Fibroblast of skin of right quadriceps (primary cell): ENCODE measurements around the gene TAAR1.
"Not testable (repeated sequence)": the region's sequence is repeated elsewhere in the genome, so short reads cannot be mapped to it uniquely, and the experiment has no call there.

Experiments
- DNase-seq: peaks from one replicate; pipeline ENCODE4 v3.0.0-alpha.2; 2013

TAAR1 gene

DNA sequence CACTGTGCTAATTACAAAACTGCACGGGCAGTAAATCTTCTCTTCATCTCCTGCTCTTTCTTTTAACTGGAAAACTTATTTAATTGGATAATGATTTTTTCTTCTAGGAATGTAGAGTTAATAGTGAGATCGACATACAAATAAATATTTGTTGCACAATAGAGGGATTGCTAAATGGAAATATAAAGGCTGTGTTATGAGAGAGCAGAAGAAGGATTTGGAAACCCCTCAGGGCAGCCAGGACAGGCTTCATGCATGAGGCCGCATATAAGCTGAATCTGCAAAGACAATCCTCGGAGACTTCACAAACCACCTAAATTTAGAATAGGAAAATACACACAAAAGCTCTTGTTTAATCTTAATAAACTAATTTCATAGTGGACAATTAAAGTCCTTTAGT lies 2.9 kb upstream of the TAAR1 start:
- no peak for DNase-seq

DNA sequence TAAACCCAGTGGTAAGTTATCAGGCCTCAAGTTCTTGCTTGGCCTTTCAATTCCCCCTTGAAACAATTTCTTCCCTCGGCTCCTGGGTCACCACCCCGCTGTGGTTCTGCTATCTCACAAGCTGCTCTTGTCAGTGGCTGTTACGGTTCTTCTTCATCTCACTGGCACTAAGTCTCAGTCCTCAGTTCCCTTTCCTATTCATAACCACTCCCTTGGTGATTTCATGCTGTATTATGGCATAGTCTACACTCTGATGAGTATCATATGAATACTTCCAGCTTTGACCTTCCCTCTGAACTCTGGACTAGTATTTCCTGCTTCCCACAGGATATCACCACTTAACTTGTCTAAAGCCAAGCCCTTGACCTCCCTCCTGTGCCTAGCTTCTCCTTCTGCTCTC lies 7.9 kb downstream of the TAAR1 start:
- no peak for DNase-seq

DNA sequence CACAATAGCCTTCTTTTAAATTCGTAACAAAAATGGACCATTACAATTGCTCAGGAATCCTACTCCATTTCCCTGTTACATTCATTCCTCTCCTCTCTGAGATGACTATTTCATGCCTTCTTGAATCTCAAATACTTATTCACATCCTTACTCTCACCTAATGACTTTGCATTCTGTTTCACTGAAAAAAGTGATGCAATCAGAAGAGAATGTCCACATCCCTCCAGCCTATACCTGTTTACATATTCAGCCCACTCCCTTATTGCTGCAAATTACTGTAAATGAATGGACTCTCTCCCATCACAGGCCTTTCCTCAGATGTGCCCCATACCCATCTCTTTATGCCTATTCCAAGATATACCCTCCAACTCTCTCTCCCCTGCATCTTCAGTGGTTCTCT lies 8.6 kb downstream of the TAAR1 start:
- DNase-seq, result no peak

DNA sequence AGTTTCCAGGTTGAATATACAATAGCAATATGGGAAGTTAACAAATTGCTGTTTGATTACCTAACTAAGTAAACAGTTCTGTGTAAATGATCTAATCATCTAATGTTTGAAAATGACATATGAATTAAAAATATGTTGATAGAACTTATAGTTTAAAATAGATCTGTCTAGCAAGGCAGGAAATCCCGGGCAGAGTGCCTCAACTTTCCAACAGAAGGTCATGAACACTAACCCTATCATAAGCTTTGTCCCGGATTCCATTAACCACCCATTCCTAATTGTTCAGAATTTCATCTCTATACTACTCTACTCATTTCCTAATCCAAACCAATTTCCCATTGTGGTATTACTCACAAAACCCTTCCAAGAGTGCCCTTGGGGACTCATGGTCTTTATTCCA lies 10.2 kb downstream of the TAAR1 start:
- DNase-seq, result no peak

DNA sequence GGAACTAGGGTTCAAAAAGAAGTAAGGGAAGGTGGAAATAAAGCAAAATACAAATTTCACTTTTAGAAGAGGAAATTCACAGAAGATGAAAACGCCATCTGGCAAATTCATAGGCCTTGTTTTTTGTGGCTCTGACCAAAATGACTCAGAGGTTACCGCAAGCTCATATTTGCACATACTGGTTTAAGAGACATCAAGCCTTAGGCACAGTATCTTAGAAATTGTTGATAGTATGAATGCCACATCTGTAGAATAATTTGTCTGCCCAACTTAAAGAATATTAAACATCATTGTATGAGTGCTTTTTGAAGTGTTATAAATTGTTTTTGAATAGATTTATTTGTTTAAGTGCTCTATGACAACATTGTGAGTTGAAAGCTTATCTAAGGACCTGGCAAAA lies 10.6 kb downstream of the TAAR1 start:
- no peak for DNase-seq

DNA sequence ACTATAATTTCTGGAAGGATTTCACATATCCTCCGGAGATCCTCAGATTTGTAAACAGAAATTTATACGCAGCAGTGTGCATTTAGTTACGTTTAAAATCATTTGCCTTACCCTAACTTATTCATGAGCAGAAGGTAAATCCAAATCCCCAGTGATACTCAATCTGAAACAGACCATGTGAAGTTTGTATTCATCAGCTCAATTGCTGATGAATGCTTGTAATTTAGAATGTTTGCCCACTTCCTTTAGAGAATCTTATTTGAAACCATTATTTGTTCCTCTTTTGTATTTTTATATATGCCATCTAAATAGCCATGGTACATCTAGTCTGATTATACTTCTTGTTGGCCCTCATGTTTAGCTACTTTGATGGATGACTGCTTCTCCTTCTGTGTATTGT lies 15.4 kb downstream of the TAAR1 start:
- no peak for DNase-seq

DNA sequence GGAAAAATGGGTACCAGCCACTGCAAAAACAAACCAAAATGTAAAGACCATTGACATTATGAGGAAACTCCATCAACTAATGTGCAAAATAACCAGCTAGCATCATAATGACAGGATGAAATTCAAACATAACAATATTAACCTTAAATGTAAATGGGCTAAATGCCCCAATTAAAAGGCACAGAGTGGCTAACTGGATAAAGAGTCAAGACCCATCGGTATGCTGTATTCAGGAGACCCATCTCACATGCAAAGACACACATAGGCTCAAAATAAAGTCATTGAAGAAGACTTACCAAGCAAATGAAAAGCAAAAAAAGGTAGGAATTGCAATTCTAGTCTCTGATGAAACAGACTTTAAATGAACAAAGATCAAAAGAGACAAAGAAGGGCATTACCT lies 21.8 kb downstream of the TAAR1 start:
- not testable (repeated sequence) for DNase-seq

DNA sequence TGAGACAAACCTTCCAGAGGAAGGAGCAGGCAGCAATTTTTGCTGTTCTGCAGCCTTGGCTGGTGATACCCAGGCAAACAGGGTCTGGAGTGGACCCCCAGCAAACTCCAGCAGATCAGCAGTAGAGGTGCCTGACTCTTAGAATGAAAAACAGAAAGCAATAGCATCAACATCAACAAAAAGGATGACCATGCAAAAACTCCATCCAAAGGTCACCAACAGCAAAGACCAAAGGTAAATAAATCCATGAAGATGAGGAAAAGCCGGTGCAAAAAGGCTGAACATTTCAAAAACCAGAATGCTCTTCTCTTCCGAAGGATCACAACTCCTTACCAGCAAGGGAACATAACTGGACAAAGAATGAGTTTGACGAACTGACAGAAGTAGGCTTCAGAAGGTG lies 23.1 kb downstream of the TAAR1 start:
- not testable (repeated sequence) for DNase-seq

DNA sequence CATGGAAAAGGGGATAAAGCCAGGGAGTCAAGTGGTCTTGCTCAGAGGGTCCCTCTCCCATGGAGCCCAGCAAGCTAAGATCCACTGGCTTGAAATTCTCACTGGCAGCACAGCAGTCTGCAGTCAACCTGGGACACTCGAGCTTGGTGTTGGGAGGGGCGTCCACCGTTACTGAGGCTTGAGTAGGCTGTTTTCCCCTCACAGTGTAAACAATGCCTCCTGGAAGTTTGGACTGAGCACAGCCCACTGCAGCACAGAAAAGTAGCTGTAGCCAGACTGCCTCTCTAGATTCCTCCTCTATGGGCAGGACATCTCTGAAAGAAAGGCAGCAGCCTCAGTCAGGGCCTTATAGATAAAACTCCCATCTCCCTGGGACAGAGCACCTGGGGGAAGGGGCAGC lies 23.7 kb downstream of the TAAR1 start:
- not testable (repeated sequence) for DNase-seq

DNA sequence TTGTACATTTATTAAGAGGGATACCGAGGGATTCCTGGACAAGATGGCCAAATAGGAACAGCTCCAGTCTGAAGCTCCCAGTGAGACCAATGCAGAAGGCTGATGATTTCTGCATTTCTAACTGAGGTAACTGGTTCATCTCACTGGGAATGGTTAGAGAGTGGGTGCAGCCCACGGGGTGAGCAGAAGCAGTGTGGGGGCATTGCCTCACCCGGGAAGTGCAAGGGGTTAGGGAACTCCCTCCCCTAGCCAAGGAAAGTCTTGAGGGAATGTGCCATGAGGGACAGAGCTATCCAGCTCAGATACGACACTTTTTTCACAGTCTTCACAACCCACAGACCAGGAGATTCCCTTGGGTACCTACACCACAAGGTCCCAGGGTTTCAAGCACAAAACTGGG lies 24.2 kb downstream of the TAAR1 start:
- DNase-seq, result no peak

DNA sequence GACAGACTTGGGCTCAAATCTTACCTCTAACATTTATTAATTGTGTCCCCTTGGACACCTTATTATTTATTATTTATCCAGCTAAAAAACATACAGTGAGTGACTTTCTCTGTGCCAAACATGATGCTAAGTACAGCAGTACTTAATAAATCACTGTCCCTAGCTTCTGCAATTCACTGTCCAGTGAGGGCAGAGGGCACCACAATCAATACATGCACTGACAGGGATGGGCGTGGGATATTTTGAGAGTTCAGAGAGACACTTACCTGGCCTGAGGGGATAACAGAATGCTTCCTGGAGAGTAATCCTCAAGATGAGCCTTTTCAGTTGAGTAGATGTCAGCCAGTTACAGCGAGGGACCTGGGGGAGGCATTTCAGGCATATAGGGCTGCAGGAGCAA lies 25.6 kb downstream of the TAAR1 start:
- no peak for DNase-seq

DNA sequence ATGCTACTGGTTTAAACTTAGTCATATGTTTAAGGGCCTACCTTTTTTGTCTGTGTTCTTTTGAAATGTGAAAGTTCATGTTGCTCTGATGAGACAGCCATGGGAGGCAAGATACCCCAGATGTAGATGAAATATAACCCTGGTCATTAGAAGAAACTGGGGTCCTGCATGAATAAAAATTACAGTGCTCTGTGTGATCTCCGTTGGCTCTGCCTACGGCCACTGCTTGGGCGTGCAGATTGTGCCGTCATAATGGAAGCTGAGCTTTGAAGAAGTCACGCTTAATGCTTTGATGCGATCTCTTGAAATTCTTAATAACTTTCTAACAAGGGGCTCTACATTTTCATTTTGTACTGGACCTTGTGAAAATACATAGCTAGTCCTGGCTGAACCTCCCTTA lies 34.8 kb downstream of the TAAR1 start, which contains the start of gene TAAR2:
Gene TAAR2 (minus strand): TSS at position 101 of the 400 bp plus-strand sequence. CDS start 0 bp downstream, at position 101.
- DNase-seq, result no peak

DNA sequence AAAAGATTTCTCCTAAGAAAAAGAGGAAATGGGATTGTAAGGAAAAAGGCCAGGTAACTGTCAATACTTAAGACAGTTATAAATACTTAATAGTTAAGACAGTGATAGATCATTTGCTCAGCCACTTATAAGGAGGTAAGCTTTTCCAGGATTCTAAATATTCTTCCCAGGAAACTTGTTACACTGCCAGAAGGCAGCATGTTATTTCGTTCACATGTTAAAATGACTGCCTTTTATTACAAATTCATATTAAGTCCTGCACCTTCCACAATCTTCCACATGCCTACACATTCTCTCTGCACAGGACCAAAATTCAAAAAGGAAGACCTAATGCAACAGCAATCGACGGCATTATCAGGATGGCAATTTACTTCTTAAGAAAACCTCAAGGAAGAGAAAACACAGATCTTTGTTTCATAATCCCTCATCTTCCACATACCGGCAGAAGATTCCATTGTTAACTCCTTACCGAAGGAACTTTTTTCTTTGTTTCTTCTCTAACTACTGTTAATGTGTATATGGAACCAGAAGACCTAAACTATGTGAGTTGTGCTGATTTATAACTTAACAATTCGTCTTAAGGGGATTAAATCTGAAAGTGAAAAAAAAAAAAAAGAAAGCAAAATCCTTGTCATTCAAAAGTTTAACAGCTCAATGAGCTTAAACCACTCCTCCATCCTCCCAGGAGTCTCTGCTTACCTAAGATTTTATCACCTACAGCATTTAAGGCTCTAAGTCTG lies 35.7 kb downstream of the TAAR1 start:
- no peak for DNase-seq

DNA sequence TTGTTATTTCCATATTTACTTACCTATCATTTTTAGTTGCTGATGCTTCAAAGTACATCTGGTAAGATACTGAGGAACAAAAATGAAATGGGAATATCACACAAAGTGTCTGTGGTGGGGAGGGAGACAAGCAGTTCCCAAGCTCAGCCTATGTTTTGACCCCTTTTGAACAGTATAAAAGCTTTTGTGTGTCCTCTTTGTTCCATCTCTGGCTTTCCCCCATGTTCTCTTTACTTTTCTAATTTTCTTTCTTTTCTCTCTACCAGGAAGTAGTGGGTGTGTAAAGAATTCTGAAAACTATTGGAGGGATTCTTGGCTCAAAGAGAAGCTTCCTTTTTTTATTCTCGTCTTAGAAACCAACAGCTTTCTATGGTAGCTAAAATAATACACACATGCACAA lies 42.3 kb downstream of the TAAR1 start:
- no peak for DNase-seq

DNA sequence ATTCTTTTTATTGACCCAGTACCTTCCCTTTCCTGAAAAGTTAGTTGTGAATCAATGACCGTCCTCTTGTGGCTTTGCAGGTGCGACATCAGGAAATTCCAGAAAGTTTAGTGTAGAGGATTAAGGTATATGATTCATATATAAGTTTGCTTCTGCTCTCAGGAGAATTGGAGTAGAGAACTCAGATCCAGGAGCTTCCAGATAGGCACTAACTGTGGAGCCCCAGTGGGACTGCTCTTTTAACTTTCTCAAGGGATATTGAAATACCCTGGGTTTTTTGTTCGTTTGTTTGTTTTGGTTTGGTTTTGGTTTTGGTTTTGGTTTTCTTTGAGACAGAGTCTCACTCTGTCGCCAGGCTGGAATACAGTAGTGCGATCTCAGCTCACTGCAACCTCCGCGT lies 44.4 kb downstream of the TAAR1 start:
- no peak for DNase-seq

DNA sequence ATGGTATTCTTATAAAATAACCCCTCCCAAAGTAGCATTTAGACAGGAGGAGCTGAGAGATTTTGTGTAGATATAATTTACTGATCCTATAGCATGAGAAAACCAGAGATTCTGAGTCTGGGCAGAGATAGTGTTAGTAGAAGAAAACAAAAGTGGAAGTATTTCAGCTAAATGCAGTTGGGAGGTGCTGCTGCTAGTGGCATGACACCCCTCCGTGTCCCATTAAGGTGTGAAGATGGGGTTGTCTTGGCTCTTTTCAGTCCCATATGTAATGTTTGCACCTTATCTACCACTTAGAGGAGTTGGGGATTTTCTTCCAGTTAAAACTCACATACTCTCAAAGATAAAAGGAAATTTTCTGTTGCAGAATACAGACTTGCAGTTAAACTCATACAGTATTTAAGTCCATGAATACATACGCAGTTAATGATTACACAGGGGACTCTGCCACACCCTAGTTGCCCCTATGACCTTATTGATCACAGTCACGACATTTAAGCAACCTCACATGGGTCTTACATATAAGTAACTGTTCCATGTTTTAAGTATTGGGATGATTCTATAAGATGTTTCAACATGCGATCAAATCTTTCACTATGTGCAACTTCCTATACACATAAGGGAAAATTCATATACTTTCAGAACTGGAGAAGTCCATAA lies 46.4 kb downstream of the TAAR1 start:
- no peak for DNase-seq

DNA sequence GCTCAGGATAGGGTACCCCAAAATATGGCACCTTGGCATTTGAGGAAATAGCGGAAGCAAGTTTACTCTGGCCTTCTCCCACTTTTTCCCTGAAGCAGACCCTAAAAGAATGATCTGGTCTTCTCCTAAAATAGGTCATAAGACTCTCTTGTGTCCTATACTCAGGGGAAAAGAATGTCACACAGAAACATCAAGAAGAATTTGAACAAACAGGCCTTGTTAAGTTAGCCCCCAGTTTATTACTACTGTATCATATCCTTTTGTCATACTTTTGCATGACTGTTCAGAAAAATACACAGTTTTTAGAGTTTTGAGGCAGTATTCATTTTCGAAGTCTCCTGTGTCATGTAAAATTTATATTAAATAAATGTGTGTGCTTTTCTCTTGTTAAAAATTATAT lies 47.4 kb downstream of the TAAR1 start:
- no peak for DNase-seq

DNA sequence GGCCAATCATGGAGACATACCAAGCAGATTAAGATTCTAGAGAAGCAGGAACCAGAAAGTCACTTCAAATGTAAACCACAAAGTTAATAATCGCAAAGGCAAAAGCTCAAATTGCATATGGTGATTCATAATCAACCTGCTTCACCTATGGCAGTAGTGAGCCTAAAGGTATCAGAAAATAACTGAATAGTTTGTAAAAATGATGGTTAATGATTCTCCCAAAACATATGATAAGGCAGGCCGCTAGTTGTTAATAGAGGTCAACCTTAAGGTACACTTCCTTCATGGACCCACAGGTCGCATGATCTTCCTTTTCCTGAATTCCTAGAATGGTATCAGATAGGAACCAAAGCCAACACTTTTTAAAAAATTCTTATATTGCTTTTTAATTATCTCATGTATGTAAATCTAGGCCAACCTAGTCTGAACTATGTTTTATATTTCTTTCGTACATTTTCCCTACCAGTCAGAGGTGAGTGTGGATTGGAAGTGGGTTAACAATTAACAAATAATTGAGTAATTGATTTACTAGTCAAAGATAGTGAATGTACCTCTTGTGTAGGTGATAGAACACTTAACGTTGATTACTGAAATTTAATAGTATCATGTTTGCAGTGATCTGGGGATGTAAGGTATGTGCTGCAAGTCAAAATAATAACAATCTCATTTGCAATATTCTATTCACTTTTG lies 51.3 kb downstream of the TAAR1 start:
- DNase-seq, result no peak

DNA sequence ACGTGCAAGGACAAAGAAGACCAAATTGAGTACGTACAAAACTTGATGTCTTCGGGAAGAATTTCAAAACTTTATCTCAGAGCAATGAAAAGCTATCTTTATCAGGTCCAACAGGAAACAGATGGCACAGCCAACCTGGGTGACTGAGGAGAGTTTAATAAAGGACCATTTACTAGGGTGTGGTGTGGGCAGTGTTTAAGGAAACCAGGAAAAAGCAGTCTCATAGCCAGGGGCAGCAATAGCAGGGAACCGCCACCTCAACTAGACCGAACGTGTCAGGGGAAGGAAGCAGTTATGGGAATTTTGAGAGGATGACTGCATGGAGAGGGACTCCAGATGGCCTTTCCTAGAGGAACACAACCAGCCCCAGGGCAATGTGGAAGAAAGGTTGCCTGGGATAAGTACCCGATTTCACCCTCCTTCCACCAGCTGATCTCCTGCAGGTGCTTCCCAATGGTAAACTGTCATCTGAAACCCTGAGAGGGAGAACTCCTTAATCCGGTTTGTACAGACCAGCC lies 54.3 kb downstream of the TAAR1 start:
- no peak for DNase-seq

DNA sequence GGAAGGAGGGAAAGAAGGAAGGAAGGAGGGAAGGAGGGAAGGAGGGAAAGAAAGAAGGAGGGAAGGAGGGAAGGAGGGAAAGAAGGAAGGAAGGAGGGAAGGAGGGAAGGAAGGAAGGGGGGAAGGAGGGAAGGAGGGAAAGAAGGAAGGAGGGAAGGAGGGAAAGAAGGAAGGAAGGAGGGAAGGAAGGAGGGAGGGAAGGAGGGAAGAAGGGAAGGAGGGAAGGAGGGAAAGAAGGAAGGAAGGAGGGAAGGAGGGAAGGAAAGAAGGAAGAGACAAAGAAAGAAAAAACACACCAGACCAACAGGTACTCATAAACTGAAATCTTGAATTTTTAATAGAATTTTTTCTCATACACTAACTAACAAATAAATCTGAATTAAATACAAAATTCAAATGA lies 58.1 kb downstream of the TAAR1 start:
- not testable (repeated sequence) for DNase-seq

DNA sequence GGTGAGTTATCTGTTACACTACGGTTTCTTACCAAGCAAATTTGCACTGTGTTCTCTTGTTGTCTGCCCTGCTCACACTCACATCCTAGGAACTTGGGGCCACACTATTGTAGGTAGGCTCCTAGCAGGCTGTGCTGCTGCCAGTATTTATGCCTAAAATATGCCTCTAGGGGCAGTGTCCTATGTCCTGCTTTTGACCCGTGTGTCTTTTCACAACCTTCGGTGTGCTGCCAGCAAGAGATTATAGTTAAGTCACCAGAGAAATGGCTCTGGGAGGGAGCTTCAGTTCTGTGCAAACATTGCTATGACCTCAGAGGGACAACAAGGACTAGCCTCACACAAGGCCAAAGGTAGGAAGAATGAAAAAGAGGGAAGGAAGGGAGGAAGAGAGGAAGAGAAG lies 60.5 kb downstream of the TAAR1 start:
- DNase-seq, result no peak

DNA sequence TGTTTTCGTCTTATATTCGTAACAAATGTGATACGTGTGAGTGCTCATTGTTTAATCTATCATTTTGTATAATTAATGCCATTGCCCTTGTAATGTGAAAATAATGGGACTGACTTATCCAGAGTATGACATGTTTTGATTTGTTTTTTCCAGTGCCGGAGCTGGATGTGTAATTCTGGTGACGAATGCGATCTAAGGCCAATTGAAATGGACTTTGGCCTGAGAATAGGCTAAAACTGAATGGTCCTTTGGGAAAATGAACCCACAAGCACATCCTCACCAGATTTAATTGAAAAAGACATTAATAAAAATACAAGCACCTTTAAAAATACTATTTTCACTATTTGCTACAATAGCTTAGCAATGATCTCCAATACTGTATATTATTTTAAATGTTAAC lies 62.8 kb downstream of the TAAR1 start:
- no peak for DNase-seq
